T-helper 22 cell (primary cell): ENCODE data around the gene PYY.
"Not testable (repeated sequence)": the region's sequence is repeated elsewhere in the genome, so short reads cannot be mapped to it uniquely, and the experiment has no call there.

Experiments
- DNase-seq: peaks from one replicate; pipeline ENCODE4 v3.0.0-alpha.2; 2020; ENCODE audit warnings: low read depth

PYY gene

GRCh38 chr17:43978078-43978477, 24.3 kb upstream of the PYY start:
- no peak for DNase-seq

DNA sequence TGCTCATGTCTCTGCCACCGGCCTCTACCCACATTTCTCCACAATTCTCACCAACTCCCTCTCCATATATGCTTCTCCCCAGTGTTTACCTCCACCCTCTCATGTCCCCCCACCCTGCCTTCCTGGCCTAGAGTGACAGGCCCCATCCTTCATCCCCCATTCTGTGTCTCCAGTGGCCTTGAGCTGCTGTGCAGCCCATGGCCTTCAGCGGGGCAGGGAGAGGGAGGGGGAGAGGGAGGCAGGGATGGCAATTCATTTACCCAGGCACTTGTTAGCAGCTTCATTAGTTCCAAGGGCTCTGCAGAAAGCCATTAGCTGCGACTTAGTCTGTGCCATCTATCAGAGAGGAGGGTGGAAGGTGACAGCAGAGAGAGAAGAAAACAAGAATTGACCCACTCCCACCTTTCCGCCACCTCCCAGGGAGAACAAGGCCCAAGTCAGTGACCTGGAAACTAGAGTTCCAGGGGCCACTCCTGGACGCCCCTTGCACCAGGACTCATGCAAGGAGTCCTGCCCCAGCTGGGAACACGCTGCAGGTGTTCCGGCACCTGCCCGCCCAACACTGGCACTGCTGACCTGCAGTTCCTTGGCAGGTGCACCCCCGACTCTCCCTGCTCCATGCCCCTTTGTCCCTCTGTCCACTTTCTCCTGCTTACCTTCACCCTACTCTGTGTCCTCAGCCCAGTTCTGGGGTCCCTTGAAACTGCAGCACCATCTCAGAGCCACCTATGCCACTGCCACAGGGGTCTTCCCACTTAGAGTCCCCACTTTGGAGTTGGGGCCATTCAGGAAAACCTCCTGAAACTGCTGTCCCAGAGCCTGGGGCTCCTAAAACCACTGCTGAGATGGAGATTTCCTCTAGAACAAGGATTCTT, 23.5 kb upstream of the PYY start:
- DNase-seq: no peak

DNA sequence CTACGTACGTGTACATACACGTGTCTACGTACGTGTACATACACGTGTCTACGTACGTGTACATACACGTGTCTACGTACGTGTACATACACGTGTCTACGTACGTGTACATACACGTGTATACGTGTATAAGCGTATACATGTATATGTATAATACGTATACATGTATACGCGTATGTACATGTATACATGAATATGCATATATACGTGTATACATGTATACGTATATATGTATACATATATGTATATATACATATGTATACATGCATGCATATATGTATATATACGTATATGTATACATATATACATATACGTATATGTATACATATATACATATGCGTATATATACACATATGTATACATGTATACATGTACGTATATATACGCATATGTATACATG, 22.2 kb upstream of the PYY start:
- no peak for DNase-seq

- no peak for DNase-seq
Observed at GRCh38 chr17:43974382-43975266, 20.9 kb upstream of the PYY start.

GRCh38 chr17:43972444-43973212, 18.9 kb upstream of the PYY start:
- not testable (repeated sequence) for DNase-seq

DNA sequence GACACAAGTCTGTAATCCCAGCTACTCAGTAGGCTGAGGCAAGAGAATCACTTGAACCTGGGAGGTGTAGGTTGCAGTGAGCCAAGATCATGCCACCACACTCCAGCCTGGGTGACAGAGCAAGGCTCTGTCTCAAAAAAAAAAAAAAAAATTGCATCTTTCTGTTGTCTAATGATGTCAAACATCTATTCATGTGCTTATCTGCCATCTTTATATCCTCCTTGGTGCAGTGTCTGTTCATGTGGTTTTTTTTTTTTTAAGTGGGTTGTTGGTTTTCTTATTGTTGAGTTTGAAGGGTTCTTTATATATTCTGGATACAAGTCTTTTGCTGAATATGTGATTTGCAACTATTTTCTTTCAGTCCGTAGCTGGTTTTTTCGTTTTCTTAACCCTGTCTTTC, 17.7 kb upstream of the PYY start:
- not testable (repeated sequence) for DNase-seq

- no peak for DNase-seq
Observed at GRCh38 chr17:43970366-43970765, 16.6 kb upstream of the PYY start.

DNA sequence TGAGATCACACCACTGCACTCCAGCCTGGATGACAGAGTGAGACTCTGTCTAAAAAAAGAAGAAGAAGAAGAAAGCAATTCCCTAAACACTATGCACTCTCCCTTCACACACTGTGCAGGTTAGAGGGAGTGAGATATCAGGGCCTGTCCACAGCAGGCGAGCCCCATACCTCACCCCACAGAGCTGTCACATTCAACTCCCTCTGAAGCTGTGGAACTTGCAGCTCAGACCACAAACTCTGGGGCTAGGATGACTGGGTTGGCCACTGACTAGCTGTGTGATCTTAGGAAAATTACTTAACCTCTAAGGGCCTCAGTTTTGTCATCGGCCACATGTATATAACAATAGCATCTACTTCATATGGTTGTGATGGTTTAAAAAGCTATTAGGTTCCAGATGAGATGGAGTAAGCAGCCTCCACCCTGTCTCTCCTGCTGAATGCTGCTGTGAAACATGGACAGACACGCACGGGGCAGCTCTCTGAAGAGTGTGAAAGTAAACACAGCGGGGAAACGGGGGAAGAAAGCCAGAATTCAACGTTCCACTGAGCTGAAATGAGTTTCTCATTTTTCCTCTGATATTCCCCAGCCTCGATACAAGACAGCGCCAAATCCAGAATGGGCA, 13.6 kb upstream of the PYY start:
- no peak for DNase-seq

GRCh38 chr17:43966276-43966675, 12.5 kb upstream of the PYY start:
- no peak for DNase-seq

- no peak for DNase-seq
Observed at GRCh38 chr17:43962479-43962878, 8.7 kb upstream of the PYY start.

- no peak for DNase-seq
Observed at GRCh38 chr17:43961954-43962353, 8.2 kb upstream of the PYY start.

DNA sequence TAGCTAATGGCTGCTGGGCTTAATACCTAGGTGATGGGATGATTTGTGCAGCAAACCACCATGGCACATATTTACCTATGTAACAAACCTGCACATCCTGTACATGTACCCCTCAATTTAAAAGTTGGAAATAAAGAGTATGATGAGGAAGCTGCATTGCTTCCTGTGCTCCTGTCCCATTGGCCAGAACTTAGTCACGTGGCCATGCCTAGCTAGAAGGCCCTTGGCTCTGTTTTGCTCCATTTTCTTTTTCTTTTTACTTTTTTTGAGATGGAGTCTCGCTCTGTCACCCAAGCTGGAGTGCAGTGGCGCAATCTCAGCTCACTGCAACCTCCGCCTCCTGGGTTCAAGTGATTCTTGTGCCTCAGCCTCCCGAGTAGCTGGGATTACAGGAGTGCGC, 7.6 kb upstream of the PYY start:
- DNase-seq: not testable (repeated sequence)

GRCh38 chr17:43958748-43959352, 5.1 kb upstream of the PYY start:
- DNase-seq: no peak

GRCh38 chr17:43956222-43956621, 2.5 kb upstream of the PYY start:
- DNase-seq: no peak

GRCh38 chr17:43952724-43953666, 745 bp downstream of the PYY start:
- DNase-seq: no peak

- DNase-seq: no peak
Observed at GRCh38 chr17:43952351-43952723, 1.4 kb downstream of the PYY start.

DNA sequence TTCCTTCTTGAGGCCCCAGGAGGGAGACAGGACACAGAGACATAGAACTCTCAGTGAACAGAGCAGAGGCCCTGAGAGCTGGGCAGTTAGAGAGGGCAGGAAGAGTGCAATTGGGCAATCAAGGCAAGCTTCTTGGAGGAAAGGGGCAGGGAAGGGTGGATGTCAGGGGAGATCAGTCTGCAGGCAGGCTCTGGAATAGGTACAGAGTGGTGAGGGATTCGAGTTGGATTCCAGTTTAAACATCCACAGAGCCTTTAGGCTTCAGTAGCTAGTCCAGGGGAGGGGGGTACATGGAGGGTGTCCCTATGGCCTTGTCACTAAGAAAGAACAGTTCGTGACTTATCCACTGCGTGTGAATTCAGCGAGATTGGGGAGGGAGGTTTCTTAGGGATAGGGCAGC, 2.0 kb downstream of the PYY start:
- DNase-seq: no peak

DNA sequence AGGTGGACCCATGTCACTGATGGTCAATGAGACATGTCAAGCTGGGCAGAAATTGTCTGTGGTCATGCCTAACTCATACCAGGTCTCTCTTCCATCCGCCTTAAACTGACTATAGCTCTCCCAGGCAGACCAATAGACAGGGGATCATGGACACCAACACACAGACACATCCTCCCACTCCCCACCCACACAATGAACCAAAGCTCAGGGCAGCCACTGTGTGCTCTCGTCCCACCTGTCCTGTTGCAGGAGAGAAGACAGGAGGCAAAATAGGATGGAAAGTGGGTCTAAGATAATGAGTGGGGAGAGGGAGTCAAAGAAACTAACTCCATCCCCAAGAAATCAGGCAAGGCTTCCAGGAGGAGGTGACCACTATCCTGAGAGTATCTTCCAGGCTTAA, 3.2 kb downstream of the PYY start:
- no peak for DNase-seq

DNA sequence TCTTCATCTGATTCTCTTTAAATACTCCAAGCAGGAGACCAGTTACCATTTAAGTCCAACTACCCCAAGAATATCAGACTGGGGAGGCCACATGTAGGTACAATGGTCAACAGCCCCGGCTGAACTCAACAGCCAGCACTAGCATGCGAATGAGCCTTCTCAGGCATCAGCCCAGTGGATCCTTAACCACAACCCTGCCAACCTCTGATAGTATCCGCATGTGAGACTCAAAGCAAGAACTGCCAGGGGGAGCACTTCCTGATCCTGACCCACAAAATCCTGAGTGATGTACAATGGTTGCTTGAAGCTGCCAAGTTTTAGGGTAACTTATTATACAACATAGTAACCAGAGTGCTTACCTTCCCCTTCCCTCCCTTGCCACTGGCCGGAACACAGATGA, 4.0 kb downstream of the PYY start:
- no peak for DNase-seq

GRCh38 chr17:43946781-43947180, 7.0 kb downstream of the PYY start:
- no peak for DNase-seq
